Hepatocyte (in vitro differentiated cells): ENCODE results near the gene PRCP. TPM values are rescaled to one million over a fixed set of nuclear protein-coding genes. Genes with fewer than 3 reads are reported as not detected.

Experiments used
- DNase-seq: peaks from one replicate; pipeline ENCODE4 v3.0.0-alpha.2; 2016; ENCODE audit warnings: low spot score
- H2AFZ ChIP-seq: fragments of 200-600 bp; sonication (generic); 2 replicates; pipeline ENCODE4 v1.6.0; 2016; ENCODE audit warnings: antibody characterized with exemption, mild to moderate bottlenecking
- H3K27ac ChIP-seq: fragments of 200-600 bp; sonication (generic); 2 replicates; pipeline ENCODE4 v1.5.1; 2016; ENCODE audit warnings: mild to moderate bottlenecking
- H3K27me3 ChIP-seq: fragments of 200-600 bp; sonication (generic); 2 replicates; pipeline ENCODE4 v1.6.1; 2016
- H3K36me3 ChIP-seq: fragments of 200-600 bp; sonication (generic); replicated peaks from 2 replicates; pipeline ENCODE4 v1.5.1; 2016; ENCODE audit warnings: low read depth; ENCODE audit not compliant: insufficient read depth
- H3K4me1 ChIP-seq: fragments of 200-600 bp; sonication (generic); 2 replicates; pipeline ENCODE4 v1.5.1; 2016; ENCODE audit warnings: mild to moderate bottlenecking, moderate library complexity; ENCODE audit not compliant: insufficient read depth
- H3K4me2 ChIP-seq: fragments of 200-600 bp; sonication (generic); 2 replicates; pipeline ENCODE4 v1.6.0; 2016
- H3K4me3 ChIP-seq: fragments of 200-600 bp; sonication (generic); 2 replicates; pipeline ENCODE4 v1.5.1; 2016; ENCODE audit warnings: mild to moderate bottlenecking
- H3K79me2 ChIP-seq: fragments of 200-600 bp; sonication (generic); 2 replicates; pipeline ENCODE4 v1.6.0; 2017; ENCODE audit warnings: mild to moderate bottlenecking
- H3K9me2 ChIP-seq: fragments of 200-600 bp; sonication (generic); replicated peaks from 2 replicates; pipeline ENCODE4 v1.6.0; 2017; ENCODE audit warnings: mild to moderate bottlenecking; ENCODE audit not compliant: insufficient read depth
- H3K9me3 ChIP-seq: fragments of 200-600 bp; sonication (generic); 2 replicates; pipeline ENCODE4 v1.5.1; 2016; ENCODE audit warnings: low read depth, mild to moderate bottlenecking
- H4K20me1 ChIP-seq: fragments of 200-600 bp; sonication (generic); 2 replicates; pipeline ENCODE4 v1.6.0; 2016; ENCODE audit warnings: mild to moderate bottlenecking; ENCODE audit not compliant: insufficient read depth, poor library complexity, severe bottlenecking
- CTCF ChIP-seq: fragments of 200-600 bp; sonication (generic); IDR thresholded peaks from 2 replicates; pipeline ENCODE4 v1.5.1; 2016; ENCODE audit warnings: antibody characterized with exemption, mild to moderate bottlenecking; ENCODE audit not compliant: poor library complexity
- EZH2 ChIP-seq: fragments of 200-600 bp; sonication (generic); IDR thresholded peaks from 2 replicates; pipeline ENCODE4 v1.6.1; 2016; ENCODE audit warnings: antibody characterized with exemption, mild to moderate bottlenecking, borderline replicate concordance
- EZH2phosphoT487 ChIP-seq: fragments of 200-600 bp; sonication (generic); IDR thresholded peaks from one replicate; pipeline ENCODE4 v1.6.1; 2018; ENCODE audit warnings: antibody characterized with exemption, mild to moderate bottlenecking, low read depth, moderate library complexity; ENCODE audit not compliant: unreplicated experiment, severe bottlenecking
- WGBS: methylation state at CpG from one replicate; pipeline ENCODE4 v1.1.6; 2016; ENCODE audit warnings: low lambda C conversion rate; ENCODE audit errors: missing lambda C conversion rate; 5-methylcytosine and 5-hydroxymethylcytosine counted together
- polyA plus RNA-seq: library from polyadenylated mRNA; unstranded; fragments of >200 nt; fragmentation: Nextera tagmentation; extraction: Ambion mirVana; gene quantifications from 2 replicates; pipeline ENCODE4 v1.2.1, GENCODE V29; 2016
- total RNA-seq: library from RNA; depleted of rRNA; stranded (reverse); fragments of >200 nt; gene quantifications from 2 replicates; pipeline ENCODE4 v1.2.3, GENCODE V29; 2014

PRCP gene
- total and polyA plus RNA-seq, 2 experiments from 2014 or later: 46.8 to 53.0 TPM

- H3K36me3 ChIP-seq: no peaks in the 10 kb centered on the region
- no peak overlapping the region for H3K4me2 ChIP-seq
- peaks cover 5% of the 10 kb centered on the region for H3K79me2 ChIP-seq
- no peak overlapping the region for H3K27ac ChIP-seq
- TF ChIP-seq EZH2phosphoT487 (no peak), EZH2 (no peak), CTCF (no peak)
- no peaks in the 10 kb centered on the region for H3K9me2 ChIP-seq
- no peaks in the 10 kb centered on the region for H3K9me3 ChIP-seq
- no peaks in the 10 kb centered on the region for H3K27me3 ChIP-seq
- no peak for DNase-seq
- H4K20me1 ChIP-seq: no peaks in the 10 kb centered on the region
- no peak overlapping the region for H3K4me3 ChIP-seq
- H3K4me1 ChIP-seq: peaks cover 2% of the 10 kb centered on the region
- no peak overlapping the region for H2AFZ ChIP-seq
These were observed 30.6 kb downstream of the PRCP start for GRCh38 chr11:82869657-82870056.

GRCh38 chr11:82867495-82868082 lies 32.6 kb downstream of the PRCP start:
- peak overlapping the region; percentile 36 for H2AFZ ChIP-seq
- no peaks in the 10 kb centered on the region for H4K20me1 ChIP-seq
- H3K9me3 ChIP-seq: no peaks in the 10 kb centered on the region
- H3K27ac ChIP-seq: no peak overlapping the region
- H3K4me2 ChIP-seq: peak overlapping the region; percentile 58
- H3K79me2 ChIP-seq: peaks cover 5% of the 10 kb centered on the region
- DNase-seq: peak; percentile 94
- TF ChIP-seq CTCF: peak; percentile 77
- no peak for TF ChIP-seq EZH2phosphoT487
- TF ChIP-seq EZH2: no peak
- 18% methylated on average over 10 of the region's 10 CpGs for WGBS
- no peaks in the 10 kb centered on the region for H3K36me3 ChIP-seq
- no peak overlapping the region for H3K4me3 ChIP-seq
- no peaks in the 10 kb centered on the region for H3K27me3 ChIP-seq
- H3K9me2 ChIP-seq: no peaks in the 10 kb centered on the region
- H3K4me1 ChIP-seq: peaks cover 2% of the 10 kb centered on the region

GRCh38 chr11:82865841-82866240 lies 34.4 kb downstream of the PRCP start:
- peaks cover 2% of the 10 kb centered on the region for H3K4me1 ChIP-seq
- no peaks in the 10 kb centered on the region for H4K20me1 ChIP-seq
- DNase-seq: no peak
- H3K4me2 ChIP-seq: no peak overlapping the region
- H3K9me2 ChIP-seq: no peaks in the 10 kb centered on the region
- TF ChIP-seq EZH2phosphoT487 (no peak), EZH2 (no peak), CTCF (no peak)
- no peak overlapping the region for H3K4me3 ChIP-seq
- no peaks in the 10 kb centered on the region for H3K9me3 ChIP-seq
- no peak overlapping the region for H3K27ac ChIP-seq
- H3K79me2 ChIP-seq: peaks cover 3% of the 10 kb centered on the region
- H3K27me3 ChIP-seq: no peaks in the 10 kb centered on the region
- H2AFZ ChIP-seq: no peak overlapping the region
- 85% methylated on average over 2 of the region's 2 CpGs for WGBS
- H3K36me3 ChIP-seq: no peaks in the 10 kb centered on the region

- Histone ChIP-seq H3K27ac (no peak overlapping the region), H3K36me3 (no peaks in the 10 kb centered on the region), H3K27me3 (no peaks in the 10 kb centered on the region), H3K9me2 (no peaks in the 10 kb centered on the region), H3K4me3 (no peak overlapping the region), H3K9me3 (no peaks in the 10 kb centered on the region), H3K4me1 (peaks cover 2% of the 10 kb centered on the region), H4K20me1 (no peaks in the 10 kb centered on the region), H3K79me2 (peaks cover 3% of the 10 kb centered on the region), H2AFZ (no peak overlapping the region), H3K4me2 (no peak overlapping the region)
- TF ChIP-seq CTCF: peak; percentile 60
- TF ChIP-seq EZH2phosphoT487: no peak
- DNase-seq: peak; percentile 69
- 31% methylated on average over 5 of the region's 5 CpGs for WGBS
These were observed 36.0 kb downstream of the PRCP start for GRCh38 chr11:82864268-82864667.
